ENCODE data around the gene GRIN2C.

Gene GRIN2C

DNA sequence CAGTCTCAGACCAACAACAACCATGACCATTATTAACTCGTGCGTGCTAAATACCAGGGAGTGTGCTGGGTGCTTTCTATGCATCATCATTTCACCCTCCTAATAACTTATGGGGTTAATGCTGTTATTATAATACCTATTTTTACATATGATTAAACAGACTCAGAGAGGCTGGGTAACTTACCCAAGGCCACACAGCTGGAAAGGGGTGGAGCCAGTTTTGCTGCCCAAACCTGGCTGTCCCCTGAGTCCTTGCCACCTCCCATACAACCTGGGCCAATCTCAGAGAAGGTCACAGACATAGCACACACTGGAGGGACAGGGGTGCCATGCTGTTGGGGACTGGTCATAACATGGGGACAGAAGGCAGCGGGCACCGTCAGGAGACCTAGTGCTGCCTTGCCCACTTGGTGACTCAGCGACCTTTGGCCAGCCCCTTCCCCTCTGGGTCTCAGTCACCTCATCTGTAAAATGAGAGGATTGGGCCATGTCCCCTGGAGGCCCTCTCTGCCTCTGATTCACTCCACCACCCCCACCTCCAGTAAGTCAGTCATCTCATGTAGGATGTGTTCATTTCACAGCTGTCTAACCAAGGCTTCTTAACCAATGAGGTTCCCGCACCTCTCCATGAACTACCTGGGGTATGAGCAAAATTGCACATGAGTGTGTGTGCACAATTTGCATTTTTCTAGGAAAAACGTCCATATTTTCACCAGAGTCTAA is 45.2 kb upstream of the GRIN2C start:
- Histone ChIP-seq H3K36me3 (ENCODE audit: insufficient read depth, low read length) (no peaks in the 10 kb centered on the region), H3K9me2 (ENCODE audit: low read depth, low read length) (no peaks in the 10 kb centered on the region), H3K4me1 (ENCODE audit: insufficient read depth, low read length, severe bottlenecking) (no peaks in the 10 kb centered on the region), H3K79me2 (ENCODE audit: insufficient read depth, low read length) (no peaks in the 10 kb centered on the region), H3K4me3 (ENCODE audit: low read depth, low read length, poor library complexity, severe bottlenecking) (no peak overlapping the region), H3F3A (ENCODE audit: insufficient read depth, low read length) (no peaks in the 10 kb centered on the region), H3K9ac (ENCODE audit: low read length) (no peak overlapping the region), H4K20me1 (ENCODE audit: insufficient read depth, low read length) (no peaks in the 10 kb centered on the region), H3K27me3 (ENCODE audit: insufficient read depth, low read length) (no peaks in the 10 kb centered on the region), H2AFZ (ENCODE audit: low read length) (no peak overlapping the region), H3K9me3 (ENCODE audit: low read length) (no peaks in the 10 kb centered on the region), H3K27ac (ENCODE audit: low read depth, low read length, poor library complexity, severe bottlenecking) (no peak overlapping the region), H3K4me2 (ENCODE audit: low read length) (no peak overlapping the region)
- no peak for TF ChIP-seq EZH2 (IDR thresholded peaks at IDR 0.05; ENCODE audit: borderline replicate concordance, low read length)
- TF ChIP-seq, protein P1, sequence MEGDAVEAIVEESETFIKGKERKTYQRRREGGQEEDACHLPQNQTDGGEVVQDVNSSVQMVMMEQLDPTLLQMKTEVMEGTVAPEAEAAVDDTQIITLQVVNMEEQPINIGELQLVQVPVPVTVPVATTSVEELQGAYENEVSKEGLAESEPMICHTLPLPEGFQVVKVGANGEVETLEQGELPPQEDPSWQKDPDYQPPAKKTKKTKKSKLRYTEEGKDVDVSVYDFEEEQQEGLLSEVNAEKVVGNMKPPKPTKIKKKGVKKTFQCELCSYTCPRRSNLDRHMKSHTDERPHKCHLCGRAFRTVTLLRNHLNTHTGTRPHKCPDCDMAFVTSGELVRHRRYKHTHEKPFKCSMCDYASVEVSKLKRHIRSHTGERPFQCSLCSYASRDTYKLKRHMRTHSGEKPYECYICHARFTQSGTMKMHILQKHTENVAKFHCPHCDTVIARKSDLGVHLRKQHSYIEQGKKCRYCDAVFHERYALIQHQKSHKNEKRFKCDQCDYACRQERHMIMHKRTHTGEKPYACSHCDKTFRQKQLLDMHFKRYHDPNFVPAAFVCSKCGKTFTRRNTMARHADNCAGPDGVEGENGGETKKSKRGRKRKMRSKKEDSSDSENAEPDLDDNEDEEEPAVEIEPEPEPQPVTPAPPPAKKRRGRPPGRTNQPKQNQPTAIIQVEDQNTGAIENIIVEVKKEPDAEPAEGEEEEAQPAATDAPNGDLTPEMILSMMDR (IDR thresholded peaks at IDR 0.05; ENCODE audit: low read length) = no peak

DNA sequence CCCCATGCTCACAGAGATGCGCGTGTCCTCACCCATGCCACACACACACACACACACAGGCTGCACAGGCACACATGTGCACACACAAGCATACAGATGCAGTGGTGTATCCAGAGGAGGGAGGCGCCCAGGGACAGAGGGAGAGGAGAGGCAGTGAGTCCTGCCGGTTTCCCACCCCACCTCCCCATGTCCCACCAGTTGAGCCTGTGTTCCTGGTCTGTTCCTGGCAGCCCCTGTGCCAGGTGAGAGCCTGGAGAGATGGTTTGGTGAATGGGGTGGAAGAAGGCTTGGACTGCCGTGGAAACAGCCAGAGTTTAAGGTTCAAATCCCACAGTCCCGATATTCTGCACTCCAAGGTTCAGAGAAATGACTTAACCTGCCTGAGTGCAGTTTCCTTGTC is 44.0 kb upstream of the GRIN2C start:
- Histone ChIP-seq H3F3A (ENCODE audit: insufficient read depth, low read length) (no peaks in the 10 kb centered on the region), H4K20me1 (ENCODE audit: insufficient read depth, low read length) (no peaks in the 10 kb centered on the region), H3K9ac (ENCODE audit: low read length) (no peak overlapping the region), H3K4me2 (ENCODE audit: low read length) (no peak overlapping the region), H2AFZ (ENCODE audit: low read length) (no peak overlapping the region), H3K27ac (ENCODE audit: low read depth, low read length, poor library complexity, severe bottlenecking) (no peak overlapping the region), H3K4me1 (ENCODE audit: insufficient read depth, low read length, severe bottlenecking) (no peaks in the 10 kb centered on the region), H3K9me3 (ENCODE audit: low read length) (no peaks in the 10 kb centered on the region), H3K79me2 (ENCODE audit: insufficient read depth, low read length) (no peaks in the 10 kb centered on the region), H3K9me2 (ENCODE audit: low read depth, low read length) (no peaks in the 10 kb centered on the region), H3K36me3 (ENCODE audit: insufficient read depth, low read length) (no peaks in the 10 kb centered on the region), H3K4me3 (ENCODE audit: low read depth, low read length, poor library complexity, severe bottlenecking) (no peak overlapping the region), H3K27me3 (ENCODE audit: insufficient read depth, low read length) (no peaks in the 10 kb centered on the region)
- TF ChIP-seq EZH2 (IDR thresholded peaks at IDR 0.05; ENCODE audit: borderline replicate concordance, low read length) = no peak
- TF ChIP-seq, protein P1 (IDR thresholded peaks at IDR 0.05; ENCODE audit: low read length) = no peak

DNA sequence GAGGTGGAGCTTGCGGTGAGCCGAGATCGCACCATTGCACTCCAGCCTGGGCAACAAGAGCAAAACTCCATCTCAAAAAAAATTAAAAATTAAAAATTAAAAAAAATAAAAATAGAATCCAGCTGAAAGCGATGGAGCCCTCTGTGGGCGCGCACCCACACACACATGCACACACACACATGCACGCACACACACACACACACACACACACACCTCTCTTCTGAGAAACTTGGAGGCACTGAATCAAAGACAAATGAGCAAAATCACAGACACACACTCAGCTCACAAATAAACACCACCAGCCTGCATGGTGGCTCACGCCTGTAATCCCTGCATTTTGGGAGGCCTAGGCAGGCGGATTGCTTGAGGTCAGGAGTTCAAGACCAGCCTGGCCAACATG is 43.3 kb upstream of the GRIN2C start:
- Histone ChIP-seq H3K4me2 (ENCODE audit: low read length) (no peak overlapping the region), H3K4me1 (ENCODE audit: insufficient read depth, low read length, severe bottlenecking) (no peaks in the 10 kb centered on the region), H3K27me3 (ENCODE audit: insufficient read depth, low read length) (no peaks in the 10 kb centered on the region), H3K27ac (ENCODE audit: low read depth, low read length, poor library complexity, severe bottlenecking) (no peak overlapping the region), H3K9me3 (ENCODE audit: low read length) (no peaks in the 10 kb centered on the region), H3K9ac (ENCODE audit: low read length) (no peak overlapping the region), H3F3A (ENCODE audit: insufficient read depth, low read length) (no peaks in the 10 kb centered on the region), H3K4me3 (ENCODE audit: low read depth, low read length, poor library complexity, severe bottlenecking) (no peak overlapping the region), H4K20me1 (ENCODE audit: insufficient read depth, low read length) (no peaks in the 10 kb centered on the region), H3K36me3 (ENCODE audit: insufficient read depth, low read length) (no peaks in the 10 kb centered on the region), H2AFZ (ENCODE audit: low read length) (no peak overlapping the region), H3K9me2 (ENCODE audit: low read depth, low read length) (no peaks in the 10 kb centered on the region), H3K79me2 (ENCODE audit: insufficient read depth, low read length) (no peaks in the 10 kb centered on the region)
- no peak for TF ChIP-seq EZH2 (IDR thresholded peaks at IDR 0.05; ENCODE audit: borderline replicate concordance, low read length)
- TF ChIP-seq, protein P1 (IDR thresholded peaks at IDR 0.05; ENCODE audit: low read length) = no peak

Data from OCI-LY1 (cell line).